NCI-H2171 treated with DMSO at 0.1 percent for 48 hours (cell line): ENCODE data around the gene ARF1.
"Not testable (repeated sequence)": the region's sequence is repeated elsewhere in the genome, so short reads cannot be mapped to it uniquely, and the experiment has no call there.

ENCODE experiments used
- DNase-seq: peaks from one replicate; lab custom pipeline; 2025; lab: John Stamatoyannopoulos, UW

ARF1 gene

DNA sequence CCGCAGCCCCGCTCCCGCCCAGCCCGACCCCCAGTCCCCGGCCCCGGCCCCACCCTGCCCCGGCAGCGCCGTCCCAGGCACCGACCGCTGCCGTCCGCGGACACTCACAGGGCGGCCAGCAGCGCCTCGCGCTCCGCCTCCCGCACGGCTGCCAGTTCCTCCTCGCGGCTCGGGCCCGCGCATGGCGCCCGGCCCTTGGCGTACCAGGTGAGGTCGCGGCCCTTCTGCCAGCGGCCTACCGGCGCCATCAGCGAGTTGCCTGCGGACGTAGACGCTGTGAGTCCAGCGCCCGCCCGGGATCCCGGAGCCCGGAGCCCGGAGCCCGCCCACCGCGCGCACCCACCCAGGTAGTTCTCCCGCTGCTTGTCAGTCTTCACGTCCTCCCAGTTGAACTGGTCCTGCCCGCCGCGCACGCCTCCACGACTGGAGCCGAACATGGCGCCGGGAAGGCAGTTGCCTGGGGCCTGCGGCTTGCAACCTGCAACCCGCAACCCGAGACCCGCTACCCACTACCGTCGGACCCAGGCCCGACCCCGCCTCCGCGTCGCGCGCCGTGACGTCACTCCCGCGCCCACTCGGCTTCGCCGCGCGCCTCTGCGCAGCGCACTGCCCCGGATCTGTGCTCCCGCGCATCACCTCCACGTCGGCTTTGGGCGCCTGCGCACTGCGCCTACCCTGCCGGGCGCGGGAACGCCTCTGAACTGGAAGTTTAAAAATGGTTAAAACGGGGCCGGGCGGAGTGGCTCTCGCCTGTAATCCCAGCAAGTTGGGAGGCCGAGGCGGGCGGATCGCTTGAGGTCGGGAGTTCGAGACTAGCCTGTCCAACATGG, 20.5 kb downstream of the ARF1 start, which contains the start of gene C1orf35:
Gene C1orf35, minus strand, starts transcription at position 535 of the 830 bp plus-strand sequence. Its CDS starts 98 bp downstream, at position 437.
- peak; percentile 91 for DNase-seq

- no peak for DNase-seq
Measured at GRCh38 chr1:228104526-228105269, 22.2 kb downstream of the ARF1 start.

- DNase-seq, result no peak
Measured at GRCh38 chr1:228105270-228105995, 22.9 kb downstream of the ARF1 start.

DNA sequence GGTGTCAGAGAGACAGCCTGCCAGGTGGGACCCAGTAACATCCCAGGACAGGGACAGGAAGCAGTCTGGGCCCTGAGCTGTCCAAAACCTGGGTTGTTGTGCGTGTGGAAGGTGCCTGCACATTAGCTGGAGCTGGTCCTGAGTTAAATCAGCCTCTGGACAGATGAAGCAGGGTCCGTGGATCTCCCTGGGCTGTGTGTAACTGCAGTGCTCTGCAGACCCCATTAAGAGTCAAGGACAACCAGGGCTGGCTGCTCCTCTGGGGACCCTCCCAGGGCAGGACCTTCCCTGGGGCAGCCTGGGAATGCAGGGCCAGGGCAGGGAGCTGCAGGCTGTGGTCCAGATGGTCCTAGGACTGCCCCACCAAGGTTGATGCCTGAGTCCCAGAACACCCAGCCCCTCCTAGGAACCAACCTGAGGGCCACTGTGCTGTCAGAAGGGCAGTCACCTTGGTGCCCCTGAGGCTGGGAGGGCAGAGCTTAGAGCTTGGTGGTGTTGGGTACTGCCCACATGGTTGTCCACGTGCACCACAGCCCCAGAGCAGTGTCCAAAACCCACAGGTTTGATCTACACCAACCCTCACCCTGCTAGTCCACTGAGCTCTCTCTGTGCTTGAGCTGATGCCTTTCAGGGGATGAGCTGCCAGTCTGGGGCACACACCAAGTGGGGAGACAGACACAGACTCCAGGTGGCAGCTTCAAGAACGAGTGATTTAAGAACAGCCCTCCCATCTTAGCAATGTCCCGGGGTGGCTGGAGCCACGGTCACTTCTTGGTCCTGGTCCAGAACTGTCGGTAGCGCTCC, 23.7 kb downstream of the ARF1 start:
- no peak for DNase-seq

- no peak for DNase-seq
Measured at GRCh38 chr1:228106800-228107054, 24.2 kb downstream of the ARF1 start.

DNA sequence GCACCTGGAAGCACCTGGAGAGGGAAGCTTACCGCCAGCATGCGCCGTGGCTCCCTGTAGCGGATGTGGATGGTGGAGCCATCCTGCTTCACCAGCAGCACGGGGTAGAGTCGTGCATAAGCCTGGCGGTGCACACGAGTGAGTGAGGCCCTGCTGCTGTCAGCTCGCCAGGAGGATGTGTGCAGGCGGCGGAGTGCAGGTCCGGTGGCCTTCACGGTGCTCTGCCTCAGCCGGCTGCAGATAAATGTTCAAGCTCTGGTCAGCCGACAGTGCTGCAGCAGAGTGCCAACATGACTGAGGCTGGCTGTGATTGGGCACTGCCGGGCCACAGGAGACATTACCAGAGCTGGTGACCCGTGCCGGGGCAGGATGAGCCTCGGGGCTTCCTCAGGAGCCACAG, 25.1 kb downstream of the ARF1 start:
- DNase-seq, result no peak

DNA sequence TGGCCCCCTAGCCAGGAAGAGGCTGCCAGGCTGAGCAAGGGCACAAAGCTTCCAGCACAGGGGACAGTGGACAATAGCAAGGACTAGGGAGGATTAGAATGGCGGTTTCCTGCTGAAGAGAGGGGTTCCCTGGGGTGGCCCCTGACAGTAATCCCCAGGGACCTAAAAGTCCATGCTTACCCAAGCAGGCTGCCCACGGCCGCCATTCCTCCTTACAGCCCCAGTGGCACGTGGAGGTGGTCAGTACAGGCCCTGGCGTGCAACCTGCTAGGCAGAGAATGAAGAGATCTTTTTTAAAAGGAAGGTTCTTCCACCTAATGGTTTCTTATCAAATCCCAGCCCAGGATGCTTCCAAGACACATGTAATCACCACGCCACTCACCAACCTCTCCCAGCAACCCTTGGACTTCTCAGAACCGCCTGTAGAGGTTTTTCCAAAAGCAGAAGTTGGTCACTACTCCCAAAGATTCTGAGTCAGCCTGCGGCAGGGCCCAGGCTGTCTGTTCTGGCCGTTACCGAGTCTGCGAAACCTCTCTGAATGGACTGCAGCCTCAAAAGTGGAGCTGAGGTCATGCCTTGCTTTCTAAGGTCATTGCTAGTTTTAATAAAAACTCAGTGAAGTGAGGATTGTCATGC, 25.7 kb downstream of the ARF1 start:
- no peak for DNase-seq

GRCh38 chr1:228108742-228109072, 26.2 kb downstream of the ARF1 start:
- no peak for DNase-seq

DNA sequence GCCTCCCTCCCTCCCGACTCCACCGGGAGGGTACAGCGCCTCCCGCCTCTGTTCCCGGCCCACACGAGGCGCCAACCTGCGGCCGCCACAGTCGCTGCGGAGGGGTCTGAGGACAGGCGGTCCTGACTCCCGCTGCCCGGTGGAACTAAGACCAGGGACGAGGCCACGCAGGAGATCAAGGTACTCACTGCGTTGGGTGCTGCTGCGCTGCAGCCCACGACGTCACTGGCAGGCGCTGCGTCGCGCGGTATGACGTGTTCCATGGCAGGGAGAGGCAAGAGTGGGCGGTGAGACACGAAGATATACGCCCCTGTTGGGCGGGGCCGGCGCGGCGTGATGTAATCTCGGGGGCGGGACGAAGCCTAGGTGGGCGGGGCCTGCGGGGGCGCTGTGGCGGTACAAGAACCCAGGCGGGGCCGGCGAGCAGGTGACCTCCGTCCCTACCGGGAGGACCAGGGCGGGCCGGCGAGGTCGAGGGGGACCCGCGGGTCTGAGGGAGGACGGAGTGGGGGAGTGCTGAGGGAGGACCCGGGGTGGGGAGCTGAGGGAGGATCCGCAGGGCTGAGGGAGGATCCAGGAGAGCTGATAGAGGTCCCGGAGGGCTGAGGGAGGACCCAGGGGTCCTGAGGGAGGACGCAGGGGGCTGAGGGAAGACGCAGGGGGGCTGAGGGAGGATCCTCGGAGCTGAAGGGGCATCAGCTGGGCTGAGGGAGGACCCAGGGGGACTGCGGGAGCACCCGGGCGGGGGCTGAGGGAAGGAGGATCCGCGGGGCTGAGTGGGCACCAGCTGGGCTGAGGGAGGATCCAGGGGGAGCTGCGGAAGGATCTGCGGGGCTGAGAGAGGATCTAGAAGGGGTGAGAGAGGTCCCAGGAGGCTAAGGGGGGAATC, 26.8 kb downstream of the ARF1 start, which contains the start of gene MRPL55:
Gene MRPL55, minus strand, starts transcription at position 227 of the 889 bp plus-strand sequence. CDS start 1,039 bp downstream, outside the sequence.
- DNase-seq, result peak; percentile 91

DNA sequence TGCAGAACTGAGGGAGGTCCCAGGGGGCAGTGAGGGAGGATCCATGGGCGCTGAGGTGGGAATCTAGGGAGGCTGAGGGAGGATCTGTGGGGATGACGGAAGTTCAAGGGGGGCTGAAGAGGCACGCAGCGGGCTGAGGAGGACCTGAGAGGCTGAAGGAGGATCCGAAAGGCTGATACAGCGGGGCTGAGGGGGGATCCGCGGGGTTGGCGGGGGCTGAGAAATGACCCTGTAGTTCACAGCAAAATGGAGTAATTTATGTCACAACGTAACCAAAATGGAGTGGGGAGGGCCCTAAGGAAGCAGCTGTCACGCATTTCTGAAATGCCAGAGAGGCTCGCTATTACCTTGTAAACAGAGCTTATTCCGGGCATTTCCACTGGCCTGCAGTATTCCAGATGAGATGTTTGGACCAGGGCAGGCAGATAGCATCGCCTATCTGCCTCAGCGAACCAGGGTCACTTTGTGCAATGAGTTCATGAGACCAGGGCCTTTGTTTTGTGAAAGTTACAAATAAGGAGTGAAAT, 27.5 kb downstream of the ARF1 start:
- DNase-seq, result no peak

DNA sequence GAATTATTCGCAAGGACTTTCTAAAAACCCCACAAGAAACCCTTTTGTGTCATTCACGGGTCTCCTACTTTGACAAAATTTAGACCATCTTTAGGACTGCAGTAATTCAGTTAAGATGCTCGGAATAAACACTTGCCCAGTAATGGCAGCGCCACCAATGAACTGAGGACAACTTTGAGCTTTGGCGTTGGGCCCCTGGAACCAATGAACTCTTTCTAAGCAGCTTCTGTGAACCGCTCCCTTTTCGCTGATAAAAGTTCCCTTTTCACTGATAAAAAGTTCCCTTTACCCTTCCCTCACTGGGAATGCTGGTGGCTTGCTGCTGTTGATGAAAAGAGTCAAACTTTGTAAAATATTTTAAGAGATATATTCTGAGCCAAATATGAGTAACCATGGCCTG, 28.0 kb downstream of the ARF1 start:
- no peak for DNase-seq

DNA sequence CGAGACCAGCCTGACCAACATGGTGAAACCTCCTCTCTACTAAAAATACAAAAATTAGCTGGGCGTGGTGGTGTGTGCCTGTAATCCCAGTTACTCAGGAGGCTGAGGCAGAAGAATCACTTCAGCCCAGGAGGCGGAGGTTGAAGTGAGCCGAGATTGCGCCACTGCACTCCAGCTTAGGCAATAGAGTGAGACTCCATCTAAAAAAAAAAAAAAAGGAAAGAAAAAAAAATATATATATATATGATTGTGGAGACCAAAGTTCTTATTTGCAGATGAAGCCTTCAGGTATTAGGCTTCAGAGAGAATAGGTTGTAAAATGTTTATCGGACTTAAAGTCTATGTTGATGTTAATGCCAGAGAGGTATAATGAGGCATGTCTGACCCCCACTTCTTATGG, 28.8 kb downstream of the ARF1 start:
- DNase-seq, result not testable (repeated sequence)

DNA sequence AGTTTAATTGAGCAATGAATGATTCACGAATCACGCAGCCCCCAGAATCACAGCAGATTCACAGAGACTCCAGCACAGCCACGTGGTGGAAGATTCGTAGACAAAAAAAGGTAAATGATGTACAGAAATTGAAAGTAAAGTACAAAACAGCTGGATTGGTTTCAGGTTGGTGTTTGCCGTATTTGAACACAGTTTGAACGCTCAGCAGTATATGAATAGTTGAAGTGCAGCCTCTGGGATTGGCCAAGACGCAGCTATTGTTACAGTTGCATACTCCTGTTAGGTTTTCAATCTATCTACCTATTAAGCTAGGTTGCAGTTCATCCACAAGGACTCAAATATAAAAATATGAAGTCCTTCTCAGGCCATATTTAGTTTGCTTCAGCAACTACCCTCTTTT, 29.7 kb downstream of the ARF1 start:
- no peak for DNase-seq

DNA sequence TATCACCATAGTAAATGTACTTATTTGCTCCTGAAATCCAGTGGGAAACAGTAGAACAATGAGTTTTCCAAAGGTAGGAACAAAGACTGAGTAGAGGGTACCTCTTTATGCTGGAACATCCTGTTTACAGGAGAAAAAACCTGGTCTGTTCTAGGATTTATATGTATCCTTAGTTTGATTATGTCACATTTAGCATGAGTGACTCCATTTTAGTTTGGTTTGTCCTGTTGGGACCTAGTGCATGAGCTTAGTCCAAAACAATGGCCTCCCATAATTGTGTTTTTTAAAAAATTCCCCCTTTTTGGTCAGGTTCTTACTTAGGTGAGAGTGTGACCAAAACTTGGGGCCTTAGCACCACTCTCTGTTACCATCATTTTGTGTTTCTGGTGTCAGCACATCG, 30.1 kb downstream of the ARF1 start:
- DNase-seq, result no peak

GRCh38 chr1:228114827-228115226, 32.3 kb downstream of the ARF1 start:
- DNase-seq, result no peak

GRCh38 chr1:228117335-228117734, 34.8 kb downstream of the ARF1 start:
- no peak for DNase-seq

DNA sequence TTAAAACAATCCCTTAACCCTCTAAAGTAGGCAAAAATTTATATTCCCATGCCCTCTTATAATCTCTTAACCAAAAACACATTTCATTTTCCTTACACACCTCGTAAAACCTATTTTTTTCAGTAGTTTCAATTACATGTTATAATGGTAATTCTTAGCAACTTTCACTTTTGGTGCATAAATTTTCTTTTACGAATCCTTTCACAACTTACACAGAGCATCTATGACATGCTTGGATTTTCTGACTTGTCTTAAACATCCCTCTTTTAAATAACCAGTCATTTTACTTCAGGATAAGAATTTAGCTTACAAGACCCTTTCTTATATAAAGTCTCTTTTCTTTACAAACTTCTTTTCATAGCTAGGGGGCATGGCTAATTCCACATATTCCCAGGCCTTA, 35.5 kb downstream of the ARF1 start:
- DNase-seq, result no peak

GRCh38 chr1:228120351-228120750, 37.8 kb downstream of the ARF1 start:
- DNase-seq, result no peak

GRCh38 chr1:228120857-228121489, 38.5 kb downstream of the ARF1 start:
- no peak for DNase-seq
